HG03159 (cell line): ENCODE measurements around the gene CFAP20DC.
"Not testable (repeated sequence)": the region's sequence is repeated elsewhere in the genome, so short reads cannot be mapped to it uniquely, and the experiment has no call there.

Source experiments
- ATAC-seq: cut with Tn5 transposase; IDR thresholded peaks from one replicate; pipeline ENCODE4 v1.9.1; 2021; ENCODE audit warnings: mild to moderate bottlenecking, moderate library complexity; ENCODE audit not compliant: unreplicated experiment

Gene CFAP20DC

DNA sequence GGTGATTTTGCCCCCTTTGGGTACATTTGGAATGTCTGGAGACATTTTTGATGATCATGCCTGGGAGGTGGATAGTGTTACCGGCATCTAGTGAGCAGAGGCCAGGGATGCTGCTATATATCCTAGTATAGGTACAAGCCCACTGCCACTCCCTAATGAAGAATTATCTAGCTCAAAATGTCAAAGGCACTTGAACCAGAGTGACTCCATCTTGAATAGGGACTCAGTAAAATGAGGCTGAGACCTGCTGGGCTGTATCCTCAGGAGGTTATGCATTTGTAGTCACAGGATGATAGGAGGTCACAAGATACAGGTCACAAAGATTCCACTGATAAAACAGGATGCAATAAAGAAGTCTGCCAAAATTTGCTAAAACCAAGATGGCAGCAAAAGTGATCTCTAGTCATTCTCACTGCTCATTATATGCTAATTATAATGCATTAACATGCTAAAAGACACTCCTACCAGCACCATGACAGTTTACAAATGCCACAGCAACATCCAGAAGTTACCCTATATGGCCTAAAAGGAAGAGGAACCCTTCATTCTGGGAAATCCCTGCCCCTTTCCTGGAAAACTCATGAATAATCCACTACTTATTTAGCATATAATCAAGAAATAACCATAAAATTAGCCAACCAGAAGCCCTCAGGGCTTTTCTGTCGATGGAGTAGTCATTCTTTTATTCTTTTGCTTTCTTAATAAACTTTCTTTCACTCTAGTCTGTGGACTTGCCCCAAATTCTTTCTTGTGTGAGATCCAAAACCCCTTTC is 343.2 kb downstream of the CFAP20DC start:
- ATAC-seq = no peak

- ATAC-seq = no peak
Measured at GRCh38 chr3:58704745-58705144, 345.1 kb downstream of the CFAP20DC start.

DNA sequence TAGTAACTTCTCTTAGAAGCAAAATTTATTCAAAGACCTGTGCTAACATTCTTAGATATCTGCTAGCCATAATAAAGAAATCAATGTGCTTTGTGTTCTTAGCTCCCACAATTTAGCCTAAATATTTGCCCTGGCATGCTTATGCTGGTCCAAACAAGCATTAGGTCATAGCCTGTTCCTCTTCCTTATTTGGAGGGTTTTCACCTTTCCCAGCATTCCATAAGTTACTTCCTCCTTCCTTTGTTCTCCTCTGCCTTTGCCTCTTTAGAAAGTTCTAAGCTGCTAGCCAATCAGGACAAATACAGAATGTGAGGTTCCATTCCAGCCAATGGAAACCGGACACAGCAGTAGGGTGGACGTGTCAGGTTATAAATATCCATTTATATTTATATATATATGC is 345.5 kb downstream of the CFAP20DC start:
- not testable (repeated sequence) for ATAC-seq

- no peak for ATAC-seq
Measured at GRCh38 chr3:58698246-58698645, 351.6 kb downstream of the CFAP20DC start.

- peak; percentile 70 for ATAC-seq
Measured at GRCh38 chr3:58697561-58697960, 352.3 kb downstream of the CFAP20DC start.

DNA sequence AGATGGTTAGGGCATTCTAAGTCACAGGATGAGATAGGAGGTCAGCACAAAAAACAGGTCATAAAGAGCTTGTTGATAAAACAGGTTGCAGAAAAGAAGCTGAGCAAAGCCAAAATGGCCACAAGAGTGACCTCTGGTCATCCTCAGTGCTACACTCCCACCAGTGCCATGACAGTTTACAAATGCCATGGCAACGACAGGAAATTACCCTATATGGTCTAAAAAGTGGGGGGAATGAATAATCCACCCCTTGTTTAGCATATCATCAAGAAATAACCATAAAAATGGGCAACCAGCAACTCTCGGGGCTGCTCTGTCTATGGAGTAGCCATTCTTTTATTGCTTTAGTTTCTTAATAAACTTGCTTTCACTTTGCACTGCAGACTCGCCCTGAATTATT is 353.0 kb downstream of the CFAP20DC start:
- ATAC-seq = not testable (repeated sequence)

- ATAC-seq = no peak
Measured at GRCh38 chr3:58696093-58696492, 353.7 kb downstream of the CFAP20DC start.

- ATAC-seq = not testable (repeated sequence)
Measured at GRCh38 chr3:58695284-58695683, 354.5 kb downstream of the CFAP20DC start.

DNA sequence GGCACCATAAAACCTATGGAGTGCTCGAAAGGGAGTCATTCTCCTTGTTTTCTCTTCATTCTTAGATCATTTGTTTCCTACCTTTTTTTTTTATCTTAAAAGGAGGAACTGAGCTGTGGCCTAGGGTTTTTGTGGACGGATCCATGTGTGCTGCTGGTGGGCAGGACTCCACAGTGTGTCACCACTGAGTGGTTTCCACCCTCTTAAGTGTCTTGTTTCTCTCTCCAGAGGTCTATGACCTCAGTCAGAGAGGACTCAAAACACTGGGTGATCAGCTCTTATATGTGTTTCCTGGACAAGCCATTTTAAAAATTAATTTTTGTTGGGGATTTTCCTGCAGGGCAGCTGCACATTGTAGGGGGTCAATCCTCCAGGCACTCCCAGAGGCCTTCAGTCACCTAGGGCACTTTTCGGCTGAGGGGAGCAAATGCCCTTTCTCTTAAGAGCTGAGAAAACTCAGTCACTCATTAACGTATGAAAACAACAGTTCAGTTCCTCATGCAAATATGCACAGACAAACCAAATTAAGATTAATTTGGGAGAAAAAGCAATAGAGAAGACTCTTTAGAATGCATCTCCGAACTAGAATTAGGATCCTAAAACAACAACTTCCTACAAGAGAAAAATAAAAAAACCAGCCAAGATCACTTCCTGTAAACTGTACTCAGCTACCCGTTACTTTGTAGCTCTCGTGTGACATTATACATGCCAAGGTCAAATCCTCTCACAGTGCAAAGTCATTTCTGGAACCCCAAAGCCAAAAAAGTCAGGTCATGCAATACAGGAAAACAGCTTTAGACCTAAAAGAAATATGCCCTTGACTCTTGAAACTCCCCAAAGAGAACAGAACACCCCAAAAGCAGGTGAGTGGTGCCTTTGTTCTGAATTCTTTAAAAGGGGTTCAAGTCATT is 355.6 kb downstream of the CFAP20DC start:
- peak; percentile 46 for ATAC-seq

DNA sequence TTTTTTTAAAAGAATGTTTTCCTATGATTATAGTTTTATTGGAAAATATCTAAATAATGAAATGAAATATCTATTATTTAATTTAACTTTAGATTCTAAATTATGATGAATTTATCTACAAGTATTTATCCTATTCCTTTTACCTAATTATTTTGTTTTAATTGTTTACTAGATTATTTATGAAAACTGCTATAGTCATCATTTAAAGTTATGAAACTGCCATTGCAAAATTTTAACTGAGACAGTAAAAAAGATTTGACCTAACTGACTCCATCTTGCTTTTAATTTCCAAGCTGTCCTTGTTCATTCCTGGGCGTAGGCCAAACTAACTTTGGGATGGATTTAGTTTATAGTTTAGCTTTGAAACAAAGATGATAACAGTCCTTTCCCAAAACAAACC is 357.3 kb downstream of the CFAP20DC start:
- no peak for ATAC-seq
